ENCODE measurements around the gene SIVA1. TPM values are rescaled to one million over a fixed set of nuclear protein-coding genes. Genes with fewer than 3 reads are reported as not detected.

SIVA1 gene
- polyA plus RNA-seq, 1 experiment, result 49.7 TPM

DNA sequence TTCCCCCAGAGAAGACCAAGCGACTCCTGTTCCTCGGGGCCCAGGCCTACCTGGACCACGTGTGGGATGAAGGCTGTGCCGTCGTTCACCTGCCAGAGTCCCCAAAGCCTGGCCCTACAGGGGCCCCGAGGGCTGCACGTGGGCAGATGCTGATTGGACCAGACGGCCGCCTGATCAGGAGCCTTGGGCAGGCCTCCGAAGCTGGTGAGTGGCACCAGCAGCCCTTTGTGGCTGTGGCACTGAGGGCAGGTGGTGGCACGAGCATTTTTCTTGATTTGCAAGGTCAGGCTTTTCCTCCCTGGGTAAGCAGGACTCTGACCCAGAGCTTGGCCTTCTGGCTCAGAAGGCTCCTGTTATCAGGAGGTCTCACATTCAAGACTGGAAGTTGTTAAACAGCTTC lies 2.7 kb downstream of the SIVA1 start:
- no peak for DNase-seq (ENCODE audit: low read depth, low spot score)
- ChIA-PET POLR2A (no interaction called here), CTCF (interaction anchor here (2.7 to 3.8 kb wide), 2 partner anchors 13 to 71 kb away, joined by 15 to 27 read pairs; no protein-coding TSS in a partner anchor)
- no peak overlapping the region for H3K4me3 ChIP-seq (ENCODE audit: low read depth, low read length)
- H3K27ac ChIP-seq (ENCODE audit: low read depth, low read length), result no peak overlapping the region
- H3K9me3 ChIP-seq (ENCODE audit: control insufficient read depth, insufficient read depth, low read length), result peaks cover 9% of the 10 kb centered on the region; the same call in 1 of the 2 replicates
- TF ChIP-seq, protein P1, sequence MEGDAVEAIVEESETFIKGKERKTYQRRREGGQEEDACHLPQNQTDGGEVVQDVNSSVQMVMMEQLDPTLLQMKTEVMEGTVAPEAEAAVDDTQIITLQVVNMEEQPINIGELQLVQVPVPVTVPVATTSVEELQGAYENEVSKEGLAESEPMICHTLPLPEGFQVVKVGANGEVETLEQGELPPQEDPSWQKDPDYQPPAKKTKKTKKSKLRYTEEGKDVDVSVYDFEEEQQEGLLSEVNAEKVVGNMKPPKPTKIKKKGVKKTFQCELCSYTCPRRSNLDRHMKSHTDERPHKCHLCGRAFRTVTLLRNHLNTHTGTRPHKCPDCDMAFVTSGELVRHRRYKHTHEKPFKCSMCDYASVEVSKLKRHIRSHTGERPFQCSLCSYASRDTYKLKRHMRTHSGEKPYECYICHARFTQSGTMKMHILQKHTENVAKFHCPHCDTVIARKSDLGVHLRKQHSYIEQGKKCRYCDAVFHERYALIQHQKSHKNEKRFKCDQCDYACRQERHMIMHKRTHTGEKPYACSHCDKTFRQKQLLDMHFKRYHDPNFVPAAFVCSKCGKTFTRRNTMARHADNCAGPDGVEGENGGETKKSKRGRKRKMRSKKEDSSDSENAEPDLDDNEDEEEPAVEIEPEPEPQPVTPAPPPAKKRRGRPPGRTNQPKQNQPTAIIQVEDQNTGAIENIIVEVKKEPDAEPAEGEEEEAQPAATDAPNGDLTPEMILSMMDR (IDR thresholded peaks at IDR 0.05; ENCODE audit: low read depth, low read length), result no peak
- no peaks in the 10 kb centered on the region for H3K27me3 ChIP-seq (ENCODE audit: control insufficient read depth, insufficient read depth, low read length)

DNA sequence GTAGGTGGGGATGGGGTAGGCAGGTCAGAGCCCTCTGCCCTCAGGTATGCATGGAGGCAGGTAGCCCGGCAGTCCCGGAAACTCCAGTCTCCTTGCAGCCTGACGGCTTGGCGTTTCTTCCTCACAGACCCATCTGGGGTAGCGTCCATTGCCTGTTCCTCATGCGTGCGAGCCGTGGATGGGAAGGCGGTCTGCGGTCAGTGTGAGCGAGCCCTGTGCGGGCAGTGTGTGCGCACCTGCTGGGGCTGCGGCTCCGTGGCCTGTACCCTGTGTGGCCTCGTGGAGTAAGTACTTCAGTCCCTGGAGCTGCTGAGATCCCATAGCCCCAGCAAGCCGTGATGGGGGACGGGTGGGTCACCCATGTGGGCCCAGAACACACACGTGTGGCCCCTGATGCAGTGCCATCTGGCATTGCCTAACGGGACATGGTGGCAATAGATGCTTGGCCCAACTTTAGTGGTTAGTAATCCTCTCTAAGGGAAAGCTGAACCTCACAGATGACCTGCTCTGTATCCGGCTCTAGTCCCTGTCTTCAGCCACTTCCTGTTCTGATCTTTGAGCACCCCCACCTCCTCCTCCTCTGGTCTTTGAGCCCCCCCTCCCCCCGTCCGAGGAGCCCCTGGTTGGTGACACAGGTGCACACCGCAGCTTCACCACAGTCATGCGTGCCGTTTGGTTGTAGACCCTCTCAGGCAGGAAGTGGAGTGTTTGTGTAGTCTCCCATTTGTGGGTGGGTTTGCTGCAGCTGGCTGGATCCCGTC lies 3.7 kb downstream of the SIVA1 start:
- ChIA-PET CTCF (interaction anchor here (1.4 to 4.0 kb wide), 2 partner anchors 12 to 64 kb away, joined by 4 to 23 read pairs; no protein-coding TSS in a partner anchor), POLR2A (no interaction called here)
- TF ChIP-seq, protein P1 (IDR thresholded peaks at IDR 0.05; ENCODE audit: low read depth, low read length), result no peak
- H3K9me3 ChIP-seq (ENCODE audit: control insufficient read depth, insufficient read depth, low read length), result peaks cover 9% of the 10 kb centered on the region; the same call in 1 of the 2 replicates
- no peak overlapping the region for H3K4me3 ChIP-seq (ENCODE audit: low read depth, low read length)
- H3K27me3 ChIP-seq (ENCODE audit: control insufficient read depth, insufficient read depth, low read length), result no peaks in the 10 kb centered on the region
- no peak for DNase-seq (ENCODE audit: low read depth, low spot score)
- no peak overlapping the region for H3K27ac ChIP-seq (ENCODE audit: low read depth, low read length)

DNA sequence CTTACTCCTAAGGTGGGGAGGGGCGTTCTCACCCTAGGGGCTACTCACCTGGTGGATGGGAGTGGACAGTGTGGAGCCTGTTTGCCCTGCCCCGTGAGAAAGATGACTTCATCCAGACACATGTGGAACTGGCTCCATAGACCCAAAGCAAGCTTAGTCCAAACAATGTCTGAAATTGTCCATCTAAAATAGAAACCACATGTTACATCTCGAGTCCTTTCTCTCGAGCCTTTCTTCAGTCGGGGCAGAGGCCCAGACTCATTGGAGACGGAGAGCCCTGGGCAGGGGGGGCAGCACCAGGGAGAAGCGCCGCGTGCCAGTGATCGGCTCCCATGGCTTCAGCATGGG lies 4.3 kb downstream of the SIVA1 start:
- ChIA-PET CTCF (interaction anchor here (1.4 to 4.0 kb wide), 2 partner anchors 11 to 64 kb away, joined by 4 to 23 read pairs; no protein-coding TSS in a partner anchor), POLR2A (interaction anchor here (0.6 kb wide), 1 partner anchor 11 kb away, joined by 3 read pairs; no protein-coding TSS in a partner anchor)
- TF ChIP-seq, protein P1 (IDR thresholded peaks at IDR 0.05; ENCODE audit: low read depth, low read length), result no peak
- Histone ChIP-seq H3K9me3 (ENCODE audit: control insufficient read depth, insufficient read depth, low read length) (peaks cover 5% of the 10 kb centered on the region; the same call in 1 of the 2 replicates), H3K27ac (ENCODE audit: low read depth, low read length) (no peak overlapping the region), H3K4me3 (ENCODE audit: low read depth, low read length) (no peak overlapping the region), H3K27me3 (ENCODE audit: control insufficient read depth, insufficient read depth, low read length) (no peaks in the 10 kb centered on the region)
- no peak for DNase-seq (ENCODE audit: low read depth, low spot score)

DNA sequence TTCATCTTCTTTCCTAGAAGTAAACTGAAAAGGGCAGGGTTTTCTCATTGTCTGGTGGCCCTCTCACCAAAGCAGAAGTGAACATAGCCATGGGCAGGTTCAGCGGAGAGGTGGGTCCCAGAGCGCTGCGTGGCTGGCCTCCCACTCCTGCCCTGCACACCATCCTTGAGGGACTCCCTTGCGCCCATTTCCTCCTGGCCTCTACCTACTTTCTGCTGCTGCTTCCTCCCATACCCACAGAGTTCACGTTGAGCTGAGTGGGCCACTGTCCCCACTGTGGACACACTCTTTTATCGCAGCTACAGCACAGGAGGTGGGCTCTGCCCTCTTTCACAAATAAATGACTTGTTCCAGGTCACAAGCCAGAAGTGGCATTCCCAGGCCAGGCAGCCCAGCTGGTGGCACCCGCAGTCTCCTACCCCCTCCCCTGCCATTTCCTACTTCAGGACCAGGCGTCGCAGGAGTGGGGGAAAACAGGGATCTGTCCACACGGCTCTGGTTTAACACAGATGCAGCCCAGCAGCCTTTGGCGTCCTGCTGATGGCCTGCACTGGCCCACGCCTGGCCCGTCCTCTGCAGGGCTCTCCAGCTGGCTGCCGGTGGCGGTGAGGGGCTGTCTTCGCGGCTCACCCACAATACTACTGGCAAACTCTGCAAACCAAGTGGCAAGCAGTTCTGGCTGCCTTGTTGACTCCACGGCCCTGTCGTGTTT lies 4.9 kb downstream of the SIVA1 start:
- no peak for DNase-seq (ENCODE audit: low read depth, low spot score)
- H3K27ac ChIP-seq (ENCODE audit: low read depth, low read length), result no peak overlapping the region
- no peaks in the 10 kb centered on the region for H3K27me3 ChIP-seq (ENCODE audit: control insufficient read depth, insufficient read depth, low read length)
- H3K4me3 ChIP-seq (ENCODE audit: low read depth, low read length), result no peak overlapping the region
- H3K9me3 ChIP-seq (ENCODE audit: control insufficient read depth, insufficient read depth, low read length), result peaks cover 4% of the 10 kb centered on the region; the same call in 1 of the 2 replicates
- ChIA-PET POLR2A (interaction anchor here (0.6 kb wide), 1 partner anchor 11 kb away, joined by 3 read pairs; no protein-coding TSS in a partner anchor), CTCF (interaction anchor here (0.6 to 4.0 kb wide), 3 partner anchors 11 to 210 kb away, joined by 3 to 23 read pairs (median 4); no protein-coding TSS in a partner anchor)
- TF ChIP-seq, protein P1 (IDR thresholded peaks at IDR 0.05; ENCODE audit: low read depth, low read length), result no peak
